Stimulated activated CD8-positive, alpha-beta memory T cell treated with anti-CD3 and anti-CD28 coated beads, Interleukin-4, amount 100 ng/mL, for 1 hour (primary cell): ENCODE measurements around the gene CALCB.

Source experiments
- DNase-seq, 2 donors: peaks; one replicate each; pipeline ENCODE4 v3.0.0-alpha.2; 2020; ENCODE audit warnings: low read depth in 2 of 2, low spot score in 1 of 2

The CALCB gene

DNA sequence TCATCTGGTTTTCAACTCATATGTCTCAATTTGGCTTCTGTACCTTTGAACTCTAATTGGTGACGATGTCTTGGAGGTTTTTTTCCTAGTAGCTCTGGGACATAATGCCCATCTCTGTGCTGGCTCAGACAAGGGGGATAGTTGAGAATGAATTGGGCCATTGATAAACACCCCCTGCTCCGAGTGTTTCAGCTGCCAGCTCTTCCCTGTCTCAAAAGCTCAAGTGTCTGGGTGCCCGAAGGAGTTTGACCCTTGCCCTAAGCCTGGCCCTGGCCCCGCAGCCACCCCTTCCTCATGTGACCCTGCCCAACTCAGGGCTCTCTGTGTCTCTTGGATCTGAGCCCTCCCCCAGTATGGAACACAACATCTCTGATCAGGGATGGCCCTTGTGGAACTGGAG is 44.4 kb downstream of the CALCB start:
- no peak for DNase-seq

DNA sequence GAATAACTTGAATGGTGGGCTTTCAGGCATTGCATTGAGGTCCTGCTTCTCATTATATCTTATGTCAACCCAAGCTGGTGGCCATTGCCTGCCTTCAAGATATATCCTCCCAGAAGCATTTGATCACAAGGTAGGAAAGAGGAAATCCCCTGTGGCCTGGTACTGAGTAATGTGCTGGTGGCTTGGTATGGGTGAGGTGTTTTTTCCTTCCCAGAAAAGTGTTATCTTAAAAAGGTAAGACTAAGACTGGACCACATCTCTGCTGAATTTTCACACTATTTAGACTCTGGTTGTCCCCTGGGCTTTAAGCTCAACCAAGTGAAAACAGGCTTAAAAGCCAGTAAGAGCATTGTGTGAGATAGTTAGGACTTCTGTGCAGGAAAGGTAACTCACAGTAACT is 45.0 kb downstream of the CALCB start:
- DNase-seq, result no peak

DNA sequence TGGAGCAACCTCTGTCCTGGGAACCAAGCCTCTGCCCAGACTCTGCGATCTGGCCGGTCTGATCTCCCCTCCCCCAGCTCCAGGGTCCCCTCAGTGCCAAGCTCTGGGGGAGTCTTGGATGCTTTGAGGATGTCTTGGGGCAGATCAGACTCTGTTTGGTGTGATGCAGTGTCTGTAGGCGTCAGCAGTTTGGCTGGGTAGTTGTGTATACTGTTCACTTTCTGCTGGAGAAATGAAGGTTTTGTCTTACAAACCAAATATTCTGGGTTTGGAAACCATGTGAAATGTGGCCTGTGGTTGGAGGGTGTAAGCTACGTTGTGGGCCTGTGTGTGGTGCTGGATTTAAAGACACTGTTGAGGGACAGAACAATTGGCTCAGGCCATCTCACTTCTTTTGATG is 46.0 kb downstream of the CALCB start:
- no peak for DNase-seq

DNA sequence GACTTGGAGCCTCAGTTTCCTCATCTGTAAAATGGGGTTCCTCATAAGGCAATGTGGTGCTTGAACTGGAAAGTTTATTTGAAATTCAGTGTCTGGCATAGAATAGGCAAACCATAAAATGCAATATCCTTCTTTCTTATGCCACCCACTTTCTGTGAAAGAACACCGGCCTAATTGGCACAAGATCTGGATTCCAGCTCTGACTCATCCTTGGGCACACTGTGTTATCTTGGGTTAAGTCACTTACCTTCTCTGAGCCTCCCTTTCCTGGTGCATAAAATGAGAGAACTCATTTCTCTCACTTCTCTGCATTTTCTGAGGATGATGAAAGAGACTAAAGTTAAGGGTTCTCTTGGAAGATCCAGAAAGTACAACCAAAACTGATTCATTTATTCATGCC is 46.4 kb downstream of the CALCB start:
- no peak for DNase-seq

DNA sequence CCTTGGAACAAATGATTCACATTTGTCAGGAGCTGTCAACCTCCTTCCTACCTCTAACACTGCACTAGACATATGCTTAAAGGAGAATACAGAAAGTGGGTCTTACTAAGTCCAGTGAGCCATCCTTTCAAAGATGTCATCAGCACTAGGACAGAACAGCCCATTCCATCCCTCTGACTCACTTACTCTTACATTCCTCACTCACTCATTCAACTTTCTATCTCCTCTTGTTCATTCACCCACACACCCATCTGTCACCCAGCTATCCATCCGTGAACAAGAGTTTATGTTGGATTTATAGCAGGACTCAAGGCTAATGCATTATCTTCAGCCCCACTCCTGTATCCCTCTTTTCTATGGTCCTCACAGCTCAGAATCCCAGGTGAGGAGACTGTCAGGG is 50.5 kb downstream of the CALCB start:
- no peak for DNase-seq

DNA sequence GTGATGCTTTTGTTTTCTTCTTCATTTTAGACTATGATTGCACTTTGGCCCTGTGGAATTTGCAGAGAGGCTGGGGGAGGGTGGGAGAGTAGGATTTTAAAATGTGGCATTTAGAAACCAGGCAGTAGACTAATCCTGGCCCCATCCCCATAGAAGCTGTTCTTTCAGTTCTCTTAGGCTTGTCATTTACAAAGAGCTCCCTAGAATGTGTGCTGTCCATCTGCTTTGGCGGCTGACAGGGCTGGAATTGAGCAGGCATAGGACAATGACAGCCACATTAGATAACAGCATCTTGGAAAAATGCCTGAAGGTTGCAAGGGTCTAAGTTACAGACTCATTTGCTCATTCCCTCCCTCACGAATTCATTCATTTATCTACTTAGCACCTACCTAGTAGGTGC is 51.1 kb downstream of the CALCB start:
- DNase-seq, result no peak

DNA sequence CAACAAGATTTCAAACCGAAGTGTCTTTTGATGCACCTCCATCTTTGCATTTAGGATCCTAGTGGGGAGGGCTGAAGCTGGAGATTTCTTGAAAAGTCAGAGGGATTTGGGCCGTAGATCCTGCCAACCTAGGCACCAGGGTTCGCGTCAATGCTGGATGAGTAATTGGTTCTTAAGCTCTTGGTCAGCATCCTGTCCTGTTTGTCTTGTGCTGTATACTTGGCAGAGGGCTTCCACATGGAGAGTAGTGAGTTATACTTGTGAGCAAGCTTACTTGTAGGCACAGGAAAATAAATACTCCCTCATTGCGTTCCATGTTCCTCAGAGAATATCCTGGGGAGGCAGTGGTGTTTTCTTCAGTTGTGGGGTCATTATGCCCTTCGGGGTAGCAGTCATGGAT is 53.9 kb downstream of the CALCB start:
- DNase-seq, result no peak
